Neural cell (in vitro differentiated cells): ENCODE measurements around the gene TSEN2. TPM values are rescaled to one million over a fixed set of nuclear protein-coding genes. Genes with fewer than 3 reads are reported as not detected.

Experiments
- H2AFZ ChIP-seq: fragments of 200-600, 300-800 bp; sonication (generic), shearing (Covaris generic); 2 replicates; pipeline ENCODE4 v1.6.0; 2014; ENCODE audit warnings: low read depth, mild to moderate bottlenecking, antibody characterized with exemption, low read length, moderate library complexity
- H3F3A ChIP-seq: fragments of 200-600 bp; shearing (Covaris generic); 2 replicates; pipeline ENCODE4 v1.6.1; 2016; ENCODE audit warnings: mild to moderate bottlenecking, moderate library complexity, mixed read lengths, antibody characterized with exemption, low read length; ENCODE audit not compliant: insufficient read depth, poor library complexity, severe bottlenecking
- H3K27ac ChIP-seq: fragments of 200-600, 300-800 bp; sonication (generic), shearing (Covaris generic); 2 replicates; pipeline ENCODE4 v1.5.1; 2014; ENCODE audit warnings: mild to moderate bottlenecking, low read length, moderate library complexity
- H3K27me3 ChIP-seq: fragments of 300-800, 200-600 bp; sonication (generic), shearing (Covaris generic); 2 replicates; pipeline ENCODE4 v1.6.0; 2014; ENCODE audit warnings: mild to moderate bottlenecking, low read depth, low read length, moderate library complexity; ENCODE audit not compliant: insufficient read depth
- H3K36me3 ChIP-seq: fragments of 300-800, 200-600 bp; sonication (generic), shearing (Covaris generic); 2 replicates; pipeline ENCODE4 v1.5.1; 2014; ENCODE audit warnings: mild to moderate bottlenecking, antibody characterized with exemption, low read length, moderate library complexity; ENCODE audit not compliant: insufficient read depth
- H3K4me2 ChIP-seq: fragments of 300-800, 200-600 bp; sonication (generic), shearing (Covaris generic); 2 replicates; pipeline ENCODE4 v1.6.0; 2014; ENCODE audit warnings: mild to moderate bottlenecking, low read length
- H3K4me3 ChIP-seq: fragments of 300-800, 200-600 bp; sonication (generic), shearing (Covaris generic); 2 replicates; pipeline ENCODE4 v1.5.1; 2014; ENCODE audit warnings: mild to moderate bottlenecking, low read length, moderate library complexity
- H3K79me2 ChIP-seq: fragments of 200-600 bp; shearing (Covaris generic); replicated peaks from 2 replicates; pipeline ENCODE4 v1.6.0; 2014; ENCODE audit warnings: mild to moderate bottlenecking, low read length, moderate library complexity; ENCODE audit not compliant: insufficient read depth
- H3K9ac ChIP-seq: fragments of 300-800, 200-600 bp; sonication (generic), shearing (Covaris generic); 2 replicates; pipeline ENCODE4 v1.6.1; 2016; ENCODE audit warnings: mild to moderate bottlenecking, low read length, mixed read lengths
- H3K9me2 ChIP-seq: fragments of 200-600 bp; shearing (Covaris generic); 2 replicates; pipeline ENCODE4 v1.6.1; 2016; ENCODE audit warnings: mild to moderate bottlenecking, low read length, mixed read lengths; ENCODE audit not compliant: insufficient read depth
- H3K9me3 ChIP-seq: fragments of 200-600, 300-800 bp; sonication (generic), shearing (Covaris generic); 2 replicates; pipeline ENCODE4 v1.6.1; 2016; ENCODE audit warnings: mild to moderate bottlenecking, mixed run types, low read length, moderate library complexity, mixed read lengths
- H4K20me1 ChIP-seq: fragments of 200-600 bp; shearing (Covaris generic); 2 replicates; pipeline ENCODE4 v1.6.1; 2016; ENCODE audit warnings: mild to moderate bottlenecking, mixed run types; ENCODE audit not compliant: insufficient read depth
- CTCF ChIP-seq: fragments of 450-650 bp; IDR thresholded peaks from 2 replicates; pipeline ENCODE4 v1.5.1; 2014; ENCODE audit warnings: antibody characterized with exemption, mild to moderate bottlenecking, moderate library complexity; ENCODE audit not compliant: poor library complexity, severe bottlenecking
- EP300 ChIP-seq: fragments of 450-650 bp; conservative IDR thresholded peaks from 2 replicates; pipeline ENCODE4 v1.6.1; 2014; ENCODE audit warnings: antibody characterized with exemption, mild to moderate bottlenecking, moderate library complexity; ENCODE audit not compliant: poor library complexity, severe bottlenecking
- EZH2 ChIP-seq: fragments of 200-600, 300-800 bp; shearing (Covaris generic), sonication (generic); IDR thresholded peaks from 2 replicates; pipeline ENCODE4 v1.6.1; 2014; ENCODE audit warnings: antibody characterized with exemption, low read length, borderline replicate concordance, mild to moderate bottlenecking; ENCODE audit not compliant: insufficient read depth, poor library complexity, severe bottlenecking
- MXI1 ChIP-seq: fragments of 450-650 bp; conservative IDR thresholded peaks from 2 replicates; pipeline ENCODE4 v1.6.1; 2014; ENCODE audit warnings: antibody characterized with exemption, mild to moderate bottlenecking; ENCODE audit not compliant: poor library complexity, severe bottlenecking
- POLR2AphosphoS5 ChIP-seq: IDR thresholded peaks from 2 replicates; pipeline ENCODE4 v1.6.1; 2012
- RAD21 ChIP-seq: fragments of 450-650 bp; conservative IDR thresholded peaks from 2 replicates; pipeline ENCODE4 v1.6.1; 2014; ENCODE audit warnings: antibody characterized with exemption, mild to moderate bottlenecking, moderate library complexity
- REST ChIP-seq: IDR thresholded peaks from 2 replicates; pipeline ENCODE4 v1.6.1; 2012; ENCODE audit warnings: borderline replicate concordance
- SMC3 ChIP-seq: fragments of 450-650 bp; conservative IDR thresholded peaks from 2 replicates; pipeline ENCODE4 v1.6.1; 2014; ENCODE audit warnings: antibody characterized with exemption, mild to moderate bottlenecking, moderate library complexity; ENCODE audit not compliant: poor library complexity
- TAF1 ChIP-seq: IDR thresholded peaks from 2 replicates; pipeline ENCODE4 v1.6.1; 2012; ENCODE audit warnings: low read depth
- polyA plus RNA-seq: library from polyadenylated mRNA; depleted of rRNA; stranded (reverse); fragments of >200 nt; gene quantifications from 2 replicates; pipeline ENCODE4 v1.2.3, GENCODE V29; 2014

Gene TSEN2
- polyA plus RNA-seq, 1 donor from 2014 or later = 22.6 TPM

- Histone ChIP-seq H3K9me3 (no peaks in the 10 kb centered on the region), H3K9me2 (no peaks in the 10 kb centered on the region), H3K36me3 (no peaks in the 10 kb centered on the region), H3F3A (no peaks in the 10 kb centered on the region), H3K27ac (peak overlapping the region; percentile 42), H4K20me1 (no peaks in the 10 kb centered on the region), H3K79me2 (peaks cover 40% of the 10 kb centered on the region), H3K4me2 (peak overlapping the region; percentile 90), H2AFZ (peak overlapping the region; percentile 68), H3K4me3 (peak overlapping the region; percentile 97), H3K9ac (peak overlapping the region; percentile 86), H3K27me3 (no peaks in the 10 kb centered on the region)
- TF ChIP-seq REST (no peak), MXI1 (no peak), POLR2AphosphoS5 (no peak)
Observed at GRCh38 chr3:12556314-12556689, 72.0 kb downstream of the TSEN2 start.

- H4K20me1 ChIP-seq = no peaks in the 10 kb centered on the region
- no peaks in the 10 kb centered on the region for H3K9me3 ChIP-seq
- no peaks in the 10 kb centered on the region for H3K27me3 ChIP-seq
- H3K4me3 ChIP-seq = peak within 1 kb of the TSS; percentile 97
- H3K36me3 ChIP-seq = no peaks in the 10 kb centered on the region
- TF ChIP-seq TAF1 (peak; percentile 74), CTCF (no peak), EZH2 (no peak), POLR2AphosphoS5 (peak; percentile 97), RAD21 (peak; percentile 55), REST (peak; percentile 64), SMC3 (peak; percentile 54), MXI1 (peak; percentile 93), EP300 (peak; percentile 84)
- peak within 1 kb of the TSS; percentile 86 for H3K9ac ChIP-seq
- H3K27ac ChIP-seq = peak within 1 kb of the TSS; percentile 85
- peak within 1 kb of the TSS; percentile 81 for H2AFZ ChIP-seq
- H3K79me2 ChIP-seq = peaks cover 46% of the 10 kb centered on the region
- peak within 1 kb of the TSS; percentile 90 for H3K4me2 ChIP-seq
- H3F3A ChIP-seq = no peaks in the 10 kb centered on the region
- no peaks in the 10 kb centered on the region for H3K9me2 ChIP-seq
Observed at GRCh38 chr3:12556690-12557472, 72.6 kb downstream of the TSEN2 start, which contains the start of gene MKRN2. Gene MKRN2 (plus strand): TSS chr3:12557087. CDS start chr3:12557151, 64 bp downstream.
